OCI-LY1 (cell line): ENCODE results near the gene OSBPL5.

Experiments
- H2AFZ ChIP-seq: fragments of 200-600 bp; sonication (generic), shearing (Covaris generic); 2 replicates; pipeline ENCODE4 v1.6.0; 2014; ENCODE audit warnings: antibody characterized with exemption, mild to moderate bottlenecking, low read length
- H3F3A ChIP-seq: fragments of 200-600 bp; sonication (generic), shearing (Covaris generic); 2 replicates; pipeline ENCODE4 v1.6.0; 2014; ENCODE audit warnings: mild to moderate bottlenecking, antibody characterized with exemption, low read length, moderate library complexity; ENCODE audit not compliant: insufficient read depth
- H3K27ac ChIP-seq: fragments of 200-600 bp; sonication (generic); 2 replicates; pipeline ENCODE4 v1.5.1; 2014; ENCODE audit warnings: low read length, mixed run types, mild to moderate bottlenecking, low read depth; ENCODE audit not compliant: poor library complexity, severe bottlenecking
- H3K27me3 ChIP-seq: fragments of 200-600 bp; sonication (generic); 2 replicates; pipeline ENCODE4 v1.6.0; 2014; ENCODE audit warnings: antibody characterized with exemption, mild to moderate bottlenecking, low read length, moderate library complexity; ENCODE audit not compliant: insufficient read depth
- H3K36me3 ChIP-seq: fragments of 200-600 bp; sonication (generic); 2 replicates; pipeline ENCODE4 v1.6.1; 2014; ENCODE audit warnings: mild to moderate bottlenecking, antibody characterized with exemption, low read length, moderate library complexity, mixed read lengths; ENCODE audit not compliant: insufficient read depth
- H3K4me1 ChIP-seq: fragments of 200-600 bp; sonication (generic); 2 replicates; pipeline ENCODE4 v1.5.1; 2014; ENCODE audit warnings: mild to moderate bottlenecking, low read length, moderate library complexity; ENCODE audit not compliant: insufficient read depth, severe bottlenecking
- H3K4me2 ChIP-seq: fragments of 200-600 bp; sonication (generic), shearing (Covaris generic); 2 replicates; pipeline ENCODE4 v1.6.1; 2014; ENCODE audit warnings: low read length
- H3K4me3 ChIP-seq: fragments of 200-600 bp; sonication (generic); 2 replicates; pipeline ENCODE4 v1.5.1; 2014; ENCODE audit warnings: low read length, low read depth, mild to moderate bottlenecking, mixed read lengths; ENCODE audit not compliant: poor library complexity, severe bottlenecking
- H3K79me2 ChIP-seq: fragments of 200-600 bp; shearing (Covaris generic); 2 replicates; pipeline ENCODE4 v1.6.1; 2016; ENCODE audit warnings: mixed run types, low read length, mixed read lengths; ENCODE audit not compliant: insufficient read depth
- H3K9ac ChIP-seq: fragments of 200-600 bp; sonication (generic), shearing (Covaris generic); 2 replicates; pipeline ENCODE4 v1.6.1; 2014; ENCODE audit warnings: mild to moderate bottlenecking, low read length, mixed read lengths
- H3K9me2 ChIP-seq: fragments of 200-600 bp; sonication (generic), shearing (Covaris generic); 2 replicates; pipeline ENCODE4 v1.6.1; 2014; ENCODE audit warnings: low read depth, mild to moderate bottlenecking, low read length, mixed read lengths
- H3K9me3 ChIP-seq: fragments of 200-600 bp; shearing (Covaris generic); 2 replicates; pipeline ENCODE4 v1.6.1; 2014; ENCODE audit warnings: low read length, mixed read lengths
- H4K20me1 ChIP-seq: fragments of 200-600 bp; sonication (generic), shearing (Covaris generic); 2 replicates; pipeline ENCODE4 v1.6.0; 2016; ENCODE audit warnings: mild to moderate bottlenecking, low read length; ENCODE audit not compliant: insufficient read depth
- CTCF ChIP-seq: fragments of 200-600 bp; sonication (generic), shearing (Covaris generic); IDR thresholded peaks from 2 replicates; pipeline ENCODE4 v1.5.1; 2017; ENCODE audit warnings: mild to moderate bottlenecking, antibody characterized with exemption, low read length, moderate library complexity, mixed read lengths
- EZH2 ChIP-seq: fragments of 200-600 bp; sonication (generic), shearing (Covaris generic); IDR thresholded peaks from 2 replicates; pipeline ENCODE4 v1.8.0; 2017; ENCODE audit warnings: borderline replicate concordance, mixed run types, mild to moderate bottlenecking, antibody characterized with exemption, low read length, moderate library complexity, mixed read lengths

The OSBPL5 gene

GRCh38 chr11:3077846-3078440 lies 87.2 kb downstream of the OSBPL5 start:
- Histone ChIP-seq H3K9me2 (no peaks in the 10 kb centered on the region), H3K4me2 (no peak overlapping the region), H4K20me1 (no peaks in the 10 kb centered on the region), H3K79me2 (no peaks in the 10 kb centered on the region), H3K9ac (no peak overlapping the region), H3K4me1 (no peaks in the 10 kb centered on the region), H2AFZ (no peak overlapping the region), H3K9me3 (no peaks in the 10 kb centered on the region), H3F3A (no peaks in the 10 kb centered on the region), H3K27ac (no peak overlapping the region), H3K4me3 (no peak overlapping the region), H3K27me3 (no peaks in the 10 kb centered on the region), H3K36me3 (no peaks in the 10 kb centered on the region)
- TF ChIP-seq EZH2 = no peak
- TF ChIP-seq CTCF = no peak

- no peaks in the 10 kb centered on the region for H3K9me2 ChIP-seq
- no peaks in the 10 kb centered on the region for H4K20me1 ChIP-seq
- H3K79me2 ChIP-seq = no peaks in the 10 kb centered on the region
- no peak overlapping the region for H3K9ac ChIP-seq
- no peak for TF ChIP-seq CTCF
- TF ChIP-seq EZH2 = no peak
- no peak overlapping the region for H3K27ac ChIP-seq
- H2AFZ ChIP-seq = no peak overlapping the region
- no peaks in the 10 kb centered on the region for H3K9me3 ChIP-seq
- H3K4me3 ChIP-seq = no peak overlapping the region
- H3F3A ChIP-seq = no peaks in the 10 kb centered on the region
- no peaks in the 10 kb centered on the region for H3K27me3 ChIP-seq
- no peaks in the 10 kb centered on the region for H3K36me3 ChIP-seq
- no peak overlapping the region for H3K4me2 ChIP-seq
- H3K4me1 ChIP-seq = no peaks in the 10 kb centered on the region
Measured at GRCh38 chr11:3077189-3077836, 87.8 kb downstream of the OSBPL5 start.

DNA sequence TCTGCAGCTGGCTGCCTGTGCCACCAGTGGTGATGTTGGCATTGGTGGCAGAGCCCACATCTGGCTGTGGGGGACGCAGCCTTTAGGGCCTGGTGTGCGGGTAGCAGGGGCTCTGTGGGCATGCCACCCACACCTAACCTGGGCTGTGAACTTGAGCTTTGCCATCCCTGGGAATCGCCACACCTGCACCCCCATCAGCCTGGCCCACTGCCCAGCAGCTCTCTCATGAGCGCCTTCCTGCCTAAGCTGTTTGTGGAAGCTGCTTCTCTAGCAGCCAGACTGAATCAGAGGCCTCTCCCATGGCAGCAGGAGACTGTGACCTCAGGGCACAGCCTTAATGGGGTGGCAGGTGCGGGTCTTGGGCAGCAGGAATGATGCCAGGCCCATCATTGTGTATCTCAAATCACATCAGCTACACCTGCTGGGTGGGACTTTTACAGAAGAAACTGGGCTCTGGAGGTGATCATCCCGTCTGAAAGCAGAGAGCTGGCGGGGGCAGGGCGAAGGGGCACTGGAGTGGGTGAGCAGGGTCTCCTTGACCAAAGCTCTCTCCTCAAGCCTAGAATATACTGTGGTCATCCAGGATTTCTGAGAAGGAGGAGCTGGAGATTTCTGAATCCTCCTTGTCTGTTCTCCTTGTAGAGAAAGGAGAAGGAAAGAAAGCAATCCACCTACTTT lies 90.1 kb downstream of the OSBPL5 start:
- no peak overlapping the region for H3K4me3 ChIP-seq

More for the DNA sequence above, 90.1 kb downstream of the OSBPL5 start:
- H2AFZ ChIP-seq = no peak overlapping the region
- H3K79me2 ChIP-seq = no peaks in the 10 kb centered on the region
- no peaks in the 10 kb centered on the region for H3K27me3 ChIP-seq
- no peak overlapping the region for H3K9ac ChIP-seq
- no peaks in the 10 kb centered on the region for H3K9me3 ChIP-seq
- no peak overlapping the region for H3K27ac ChIP-seq
- no peak for TF ChIP-seq CTCF
- no peak for TF ChIP-seq EZH2
- H3K9me2 ChIP-seq = no peaks in the 10 kb centered on the region
- no peaks in the 10 kb centered on the region for H4K20me1 ChIP-seq
- no peaks in the 10 kb centered on the region for H3K4me1 ChIP-seq
- H3K4me2 ChIP-seq = no peak overlapping the region
- H3F3A ChIP-seq = no peaks in the 10 kb centered on the region
- H3K36me3 ChIP-seq = no peaks in the 10 kb centered on the region
